ENCODE data around the gene PROC.

DNA sequence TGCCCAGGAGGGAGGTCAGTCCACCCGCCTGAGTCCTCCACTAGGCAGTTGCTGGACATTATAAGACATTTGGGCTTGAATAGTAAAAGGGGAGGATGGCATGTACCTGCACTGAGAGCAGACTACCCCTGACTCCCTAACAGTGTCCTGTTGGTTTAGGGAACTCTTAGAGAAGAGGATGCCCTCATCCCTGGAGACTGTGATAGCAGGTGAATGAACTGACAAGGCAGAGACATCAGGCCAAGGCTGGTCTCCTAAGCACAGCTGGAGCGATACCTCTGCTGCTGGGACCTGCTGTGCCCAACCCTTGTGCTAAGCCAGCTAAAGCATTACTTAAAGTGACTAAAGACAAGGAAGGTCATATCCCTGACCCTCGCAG, 34.8 kb downstream of the PROC start:
- TF ChIP-seq CTCF (IDR thresholded peaks at IDR 0.05; ENCODE audit: insufficient read depth, low read depth, low read length) (no peak), EZH2 (IDR thresholded peaks at IDR 0.05; ENCODE audit: insufficient read depth, low read length) (no peak)

Data from astrocyte (in vitro differentiated cells and primary cell).